ENCODE measurements around the gene MXD1. TPM values are rescaled to one million over a fixed set of nuclear protein-coding genes. Genes with fewer than 3 reads are reported as not detected.

MXD1 gene
- total and polyA plus RNA-seq, 9 of the 15 experiments (the other 6 are each of a cell fraction or from before 2014, with no cell fraction given): 6.7 to 35.9 (median 11.0) TPM

- no peak for TF ChIP-seq ZBTB33 (CRISPR knock-in tag; IDR thresholded peaks at IDR 0.05)
- no peak for TF ChIP-seq ZSCAN32 (CRISPR knock-in tag; IDR thresholded peaks at IDR 0.05)
- no peak for TF ChIP-seq NFATC3 (IDR thresholded peaks at IDR 0.05)
- TF ChIP-seq TCF3 (CRISPR knock-in tag; IDR thresholded peaks at IDR 0.05): peak; percentile 44; the same call in 1 of the 2 replicates
- TF ChIP-seq CBFB (CRISPR knock-in tag; IDR thresholded peaks at IDR 0.05): no peak
- TF ChIP-seq BCOR (IDR thresholded peaks at IDR 0.05): 0 out of 2 replicates have a peak, but pooled peaks have one; percentile 18
- peak; percentile 47 for TF ChIP-seq ARID1B (IDR thresholded peaks at IDR 0.05)
- TF ChIP-seq CBFA2T2 (conservative IDR thresholded peaks at IDR 0.05): no peak
- no peak for TF ChIP-seq GMEB1 (CRISPR knock-in tag; IDR thresholded peaks at IDR 0.05)
- no peak for TF ChIP-seq SOX6 (IDR thresholded peaks at IDR 0.05)
- TF ChIP-seq PHB2 (IDR thresholded peaks at IDR 0.05; ENCODE audit: low read depth): no peak
These were observed 34.2 kb downstream of the MXD1 start (continued) for GRCh38 chr2:69948963-69949645.

Measured in K562 (cell line).